Activated CD8-positive, alpha-beta memory T cell treated with anti-CD3 and anti-CD28 coated beads for 1 hour (primary cell): Measurements from ENCODE around the gene PTPRN2.

Experiments
- DNase-seq, 2 donors: peaks; one replicate each; pipeline ENCODE4 v3.0.0-alpha.2; 2020; ENCODE audit warnings: low read depth in 1 of 2; ENCODE audit errors: extremely low read depth in 1 of 2

Gene PTPRN2

GRCh38 chr7:157662110-157662791, 925.4 kb downstream of the PTPRN2 start:
- DNase-seq, result no peak

GRCh38 chr7:157661611-157661975, 926.0 kb downstream of the PTPRN2 start:
- DNase-seq, result no peak

GRCh38 chr7:157660971-157661610, 926.5 kb downstream of the PTPRN2 start:
- no peak for DNase-seq

- no peak for DNase-seq
Observed at GRCh38 chr7:157658851-157659412, 928.7 kb downstream of the PTPRN2 start.

GRCh38 chr7:157657741-157658740, 929.6 kb downstream of the PTPRN2 start:
- DNase-seq, result no peak

GRCh38 chr7:157656195-157656769, 931.3 kb downstream of the PTPRN2 start:
- no peak for DNase-seq

- no peak for DNase-seq
Observed at GRCh38 chr7:157654350-157654749, 933.3 kb downstream of the PTPRN2 start.

- DNase-seq, result no peak
Observed at GRCh38 chr7:157653827-157654207, 933.8 kb downstream of the PTPRN2 start.

- no peak for DNase-seq
Observed at GRCh38 chr7:157652954-157653826, 934.4 kb downstream of the PTPRN2 start.

GRCh38 chr7:157652161-157652953, 935.3 kb downstream of the PTPRN2 start:
- no peak for DNase-seq

- DNase-seq, result no peak
Observed at GRCh38 chr7:157651366-157652160, 936.1 kb downstream of the PTPRN2 start.

- no peak for DNase-seq
Observed at GRCh38 chr7:157650801-157651200, 936.8 kb downstream of the PTPRN2 start.

- DNase-seq, result no peak
Observed at GRCh38 chr7:157650131-157650631, 937.4 kb downstream of the PTPRN2 start.

- no peak for DNase-seq
Observed at GRCh38 chr7:157646551-157646950, 941.1 kb downstream of the PTPRN2 start.

GRCh38 chr7:157645539-157645938, 942.1 kb downstream of the PTPRN2 start:
- DNase-seq, result no peak

- DNase-seq, result no peak
Observed at GRCh38 chr7:157644946-157645345, 942.7 kb downstream of the PTPRN2 start.

GRCh38 chr7:157643525-157643970, 944.1 kb downstream of the PTPRN2 start:
- DNase-seq, result no peak

GRCh38 chr7:157641866-157642265, 945.8 kb downstream of the PTPRN2 start:
- DNase-seq, result no peak
